Measurements from ENCODE around the gene PHACTR1. TPM values are rescaled to one million over a fixed set of nuclear protein-coding genes. Genes with fewer than 3 reads are reported as not detected.

The PHACTR1 gene
- total RNA-seq, 2 donors from 2014 or later: 0.14 to 1.6 TPM

DNA sequence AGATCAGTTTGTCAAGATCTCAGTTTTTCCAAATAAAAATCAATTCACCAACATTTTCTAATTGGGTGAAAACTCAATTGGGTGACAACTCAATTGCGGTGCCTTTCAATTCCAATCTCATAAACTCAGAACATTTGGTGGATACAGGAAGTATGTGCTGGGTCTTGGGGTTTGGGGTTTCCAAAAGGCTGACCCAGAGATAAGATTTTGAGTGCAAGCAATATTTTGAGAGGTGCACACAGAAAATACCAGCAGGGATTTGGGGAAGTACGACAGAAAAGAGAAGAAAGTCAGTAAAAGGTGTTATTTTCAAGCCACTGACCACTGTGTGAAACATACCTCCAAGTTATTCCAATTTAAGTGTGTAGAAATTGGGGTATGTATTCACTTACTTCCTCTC is 258.0 kb downstream of the PHACTR1 start:
- H3K9me3 Mint-ChIP-seq: no peaks in the 10 kb centered on the region
- no peaks in the 10 kb centered on the region for H3K36me3 Mint-ChIP-seq
- no peak overlapping the region for H3K4me3 Mint-ChIP-seq
- DNase-seq (ENCODE audit: low spot score) (no peak), ATAC-seq (no peak)
- no peak overlapping the region for H3K27ac Mint-ChIP-seq
- H3K4me1 Mint-ChIP-seq (ENCODE audit: low read depth in 2 of 2): no peaks in the 10 kb centered on the region
- H3K27me3 Mint-ChIP-seq: peaks cover 9 to 18% of the 10 kb centered on the region in 2 donors

DNA sequence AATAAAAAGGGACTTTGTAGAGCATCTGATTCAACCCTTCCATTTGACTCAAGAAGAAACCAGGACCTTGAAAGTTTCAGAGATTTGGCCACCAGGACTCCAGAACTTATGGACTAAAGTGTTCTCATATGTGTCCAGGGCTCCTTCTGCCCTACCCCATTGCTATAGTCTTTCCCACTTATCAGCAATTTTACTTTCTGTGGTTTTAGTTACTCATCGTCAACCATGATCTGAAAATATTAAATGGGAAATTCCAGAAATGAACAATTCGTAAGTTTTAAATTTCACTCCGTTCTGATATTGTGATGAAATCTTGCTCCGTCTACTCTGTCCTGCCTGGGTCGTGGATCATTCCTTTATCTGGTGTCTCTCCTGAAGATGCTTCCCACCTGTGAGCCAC is 259.8 kb downstream of the PHACTR1 start:
- Mint-ChIP-seq H3K9me3 (no peaks in the 10 kb centered on the region), H3K4me1 (ENCODE audit: low read depth in 2 of 2) (no peaks in the 10 kb centered on the region), H3K4me3 (no peak overlapping the region), H3K27me3 (peaks cover 9 to 13% of the 10 kb centered on the region in 2 donors), H3K27ac (no peak overlapping the region), H3K36me3 (no peaks in the 10 kb centered on the region)
- ATAC-seq (no peak), DNase-seq (ENCODE audit: low spot score) (no peak)

DNA sequence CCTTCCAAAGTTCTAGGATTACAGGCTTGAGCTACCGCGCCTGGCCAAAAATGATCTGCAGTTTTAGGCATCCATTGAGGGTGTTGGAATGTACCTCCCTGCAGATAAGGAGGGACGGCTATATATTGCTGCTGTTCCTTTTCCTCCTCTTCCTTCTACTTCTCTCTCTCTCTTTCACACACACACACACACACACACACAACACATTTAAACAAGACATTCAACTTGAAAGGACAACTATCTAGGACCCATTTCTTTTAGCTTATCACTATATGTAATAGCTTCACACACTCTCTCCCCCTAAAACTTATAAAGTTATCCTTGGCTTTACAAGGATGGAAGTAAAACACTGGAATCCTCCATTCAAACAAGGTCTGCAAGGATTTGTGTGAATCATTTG is 260.6 kb downstream of the PHACTR1 start:
- no peaks in the 10 kb centered on the region for H3K9me3 Mint-ChIP-seq
- H3K27me3 Mint-ChIP-seq: peaks cover 9 to 13% of the 10 kb centered on the region in 2 donors
- DNase-seq (ENCODE audit: low spot score): no peak
- no peak for ATAC-seq
- H3K36me3 Mint-ChIP-seq: no peaks in the 10 kb centered on the region
- no peak overlapping the region for H3K27ac Mint-ChIP-seq
- no peak overlapping the region for H3K4me3 Mint-ChIP-seq
- H3K4me1 Mint-ChIP-seq (ENCODE audit: low read depth in 2 of 2): no peaks in the 10 kb centered on the region

DNA sequence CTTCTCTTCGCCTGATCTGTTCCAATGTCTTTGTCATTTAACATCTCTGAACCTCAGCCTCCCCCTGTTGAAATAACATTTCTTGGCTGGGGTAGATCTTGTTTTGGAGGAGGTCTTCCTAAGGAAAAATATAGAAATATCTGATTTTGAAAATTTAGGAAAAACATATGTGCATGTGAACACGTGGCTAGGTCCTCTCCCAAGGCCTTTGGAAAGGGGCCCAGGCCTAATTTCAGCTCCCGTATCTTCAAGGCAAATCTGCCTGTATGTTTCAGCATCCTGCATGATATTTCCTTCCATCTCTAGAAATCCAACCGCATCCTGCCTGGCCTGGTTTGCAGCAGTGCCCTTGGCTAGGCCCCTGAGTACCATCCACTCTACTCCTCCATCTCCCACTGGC is 261.2 kb downstream of the PHACTR1 start:
- Mint-ChIP-seq H3K27ac (no peak overlapping the region), H3K9me3 (no peaks in the 10 kb centered on the region), H3K4me3 (no peak overlapping the region), H3K36me3 (no peaks in the 10 kb centered on the region), H3K4me1 (ENCODE audit: low read depth in 2 of 2) (no peaks in the 10 kb centered on the region), H3K27me3 (peaks cover 10% of the 10 kb centered on the region in 2 donors)
- ATAC-seq: no peak
- no peak for DNase-seq (ENCODE audit: low spot score)

DNA sequence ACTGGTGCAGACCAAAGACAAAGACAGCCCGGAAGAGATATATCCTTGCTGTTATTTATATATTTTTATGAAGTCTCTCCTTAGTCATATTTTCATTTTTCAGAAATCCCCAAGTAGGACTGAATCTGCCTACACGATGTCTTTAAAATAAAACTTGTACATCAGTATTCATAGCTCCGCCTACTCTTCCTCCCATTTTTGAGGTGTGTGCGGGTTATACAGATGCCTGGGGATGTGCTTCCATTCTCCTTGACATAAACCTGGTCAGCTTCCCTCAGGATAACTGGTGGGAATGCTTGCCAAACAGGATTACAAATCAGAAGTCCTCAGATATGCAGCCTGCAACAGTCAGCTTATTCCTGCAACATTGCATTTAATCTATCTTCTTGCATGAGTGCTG is 264.2 kb downstream of the PHACTR1 start:
- peaks cover 3 to 6% of the 10 kb centered on the region in 2 donors for H3K27me3 Mint-ChIP-seq
- H3K27ac Mint-ChIP-seq: no peak overlapping the region
- ATAC-seq: no peak
- H3K9me3 Mint-ChIP-seq: no peaks in the 10 kb centered on the region
- no peaks in the 10 kb centered on the region for H3K4me1 Mint-ChIP-seq (ENCODE audit: low read depth in 2 of 2)
- H3K4me3 Mint-ChIP-seq: no peak overlapping the region
- no peak for DNase-seq (ENCODE audit: low spot score)
- no peaks in the 10 kb centered on the region for H3K36me3 Mint-ChIP-seq

DNA sequence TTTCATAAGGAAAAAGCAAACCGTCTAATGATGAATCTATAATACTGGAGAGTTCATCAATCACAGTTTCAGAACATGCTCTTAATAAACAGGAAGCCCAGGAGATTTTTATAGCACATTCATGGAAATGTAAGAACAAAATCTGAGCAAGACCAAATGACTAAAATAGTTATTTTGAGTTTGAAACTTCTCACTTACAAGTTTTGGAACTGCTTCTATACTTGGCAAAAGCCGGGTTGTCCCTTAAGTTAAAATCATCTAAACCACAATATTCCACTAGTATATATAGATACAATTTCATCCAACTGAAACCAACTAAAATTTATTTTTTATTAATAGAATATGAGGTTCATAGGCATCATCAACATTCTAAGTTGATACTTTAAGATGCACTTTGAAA is 268.2 kb downstream of the PHACTR1 start:
- ATAC-seq (no peak), DNase-seq (ENCODE audit: low spot score) (no peak)
- no peaks in the 10 kb centered on the region for H3K4me1 Mint-ChIP-seq (ENCODE audit: low read depth in 2 of 2)
- no peak overlapping the region for H3K4me3 Mint-ChIP-seq
- no peaks in the 10 kb centered on the region for H3K9me3 Mint-ChIP-seq
- H3K36me3 Mint-ChIP-seq: no peaks in the 10 kb centered on the region
- H3K27ac Mint-ChIP-seq: no peak overlapping the region
- peaks cover 7 to 14% of the 10 kb centered on the region in 2 donors for H3K27me3 Mint-ChIP-seq

DNA sequence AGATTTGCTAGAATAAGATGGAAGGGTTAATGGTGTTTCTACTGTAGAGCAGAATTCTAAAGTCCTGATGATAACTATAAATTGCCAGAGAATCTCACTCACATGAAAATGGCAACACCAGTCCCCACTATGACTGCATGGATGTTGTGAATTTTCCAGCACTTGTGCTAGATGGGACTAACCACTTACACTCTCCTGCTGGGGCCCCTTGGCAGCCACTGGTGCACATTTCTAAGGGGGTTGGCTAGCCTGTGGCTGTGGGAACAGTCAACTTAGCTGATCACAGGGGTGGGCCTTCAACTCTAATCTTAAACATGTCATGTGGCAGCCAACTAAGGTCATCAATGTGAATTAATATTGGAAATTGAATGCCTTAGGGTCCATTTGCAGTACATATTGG is 271.2 kb downstream of the PHACTR1 start:
- H3K27ac Mint-ChIP-seq: no peak overlapping the region
- no peak for DNase-seq (ENCODE audit: low spot score)

DNA sequence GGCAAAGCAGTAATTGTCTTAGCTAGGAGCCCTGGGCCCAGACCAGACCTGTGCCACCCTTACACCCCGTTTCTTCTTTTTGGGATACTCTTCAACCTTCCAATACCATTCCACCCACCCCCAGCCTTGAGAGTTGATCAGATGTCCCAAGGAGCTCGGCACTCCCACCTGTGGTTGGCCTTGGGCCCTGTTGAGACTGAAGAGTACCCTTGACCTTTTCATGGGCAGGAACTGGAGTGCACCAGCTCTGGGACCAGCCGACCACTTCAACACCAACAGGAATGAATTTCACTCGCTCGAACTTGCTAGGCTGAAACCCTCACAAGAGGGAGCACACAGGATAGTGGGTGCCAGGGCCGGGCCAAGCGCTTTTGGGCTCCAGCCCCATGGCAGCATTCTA is 273.6 kb downstream of the PHACTR1 start:
- Mint-ChIP-seq H3K4me3 (no peak overlapping the region), H3K36me3 (no peaks in the 10 kb centered on the region), H3K27ac (no peak overlapping the region), H3K4me1 (ENCODE audit: low read depth in 2 of 2) (no peaks in the 10 kb centered on the region), H3K27me3 (peaks cover 14 to 34% of the 10 kb centered on the region in 2 donors), H3K9me3 (no peaks in the 10 kb centered on the region)
- DNase-seq (ENCODE audit: low spot score) (no peak), ATAC-seq (no peak)

More for the DNA sequence above, 271.2 kb downstream of the PHACTR1 start:
- Mint-ChIP-seq H3K4me3 (no peak overlapping the region), H3K9me3 (no peaks in the 10 kb centered on the region), H3K27me3 (peaks cover 7 to 16% of the 10 kb centered on the region in 2 donors), H3K36me3 (no peaks in the 10 kb centered on the region), H3K4me1 (ENCODE audit: low read depth in 2 of 2) (no peaks in the 10 kb centered on the region)
- no peak for ATAC-seq

DNA sequence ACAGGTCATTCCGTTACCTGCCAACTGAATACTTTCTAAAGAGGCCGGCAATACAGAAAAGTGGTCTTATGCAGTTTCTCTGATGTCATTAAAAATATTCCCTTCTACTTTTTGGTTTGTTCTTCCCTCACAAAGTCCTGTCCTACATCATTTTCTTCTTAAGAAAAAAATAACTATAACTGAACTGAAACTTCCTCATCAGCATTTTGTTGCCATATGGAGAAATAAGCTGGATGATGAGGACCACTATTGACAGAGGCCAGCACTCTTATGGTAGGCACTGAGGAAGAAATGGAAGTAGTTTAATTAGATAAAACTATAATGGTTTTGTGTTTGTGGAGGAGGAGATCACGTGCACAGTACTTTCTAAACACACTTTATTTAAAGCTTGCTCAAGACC is 274.9 kb downstream of the PHACTR1 start:
- H3K4me1 Mint-ChIP-seq (ENCODE audit: low read depth in 2 of 2): no peaks in the 10 kb centered on the region
- no peaks in the 10 kb centered on the region for H3K36me3 Mint-ChIP-seq
- H3K4me3 Mint-ChIP-seq: no peak overlapping the region
- H3K27me3 Mint-ChIP-seq: peaks cover 14 to 36% of the 10 kb centered on the region in 2 donors
- H3K27ac Mint-ChIP-seq: no peak overlapping the region
- DNase-seq (ENCODE audit: low spot score): no peak
- ATAC-seq: no peak
- H3K9me3 Mint-ChIP-seq: no peaks in the 10 kb centered on the region

DNA sequence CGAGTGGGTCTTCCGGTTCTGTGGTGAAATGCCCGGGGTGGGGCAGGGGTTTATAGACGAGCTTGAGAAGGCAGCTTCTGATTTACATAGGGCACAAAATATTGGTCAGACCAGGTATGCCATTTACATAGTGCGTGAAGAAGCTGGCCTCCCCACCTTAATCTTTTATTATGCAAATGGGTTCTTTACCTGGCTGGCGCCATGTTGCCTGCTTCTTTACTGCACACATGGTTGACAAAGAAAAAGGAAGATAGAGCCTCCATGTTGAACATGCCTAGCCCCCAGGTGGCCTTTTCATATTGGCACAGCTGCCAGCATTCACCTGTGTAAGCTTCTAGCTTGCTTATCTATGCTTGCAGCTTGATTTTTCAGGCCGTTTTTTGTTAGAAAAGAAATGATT is 276.2 kb downstream of the PHACTR1 start:
- Mint-ChIP-seq H3K4me3 (no peak overlapping the region), H3K27me3 (peaks cover 11 to 27% of the 10 kb centered on the region in 2 donors), H3K36me3 (no peaks in the 10 kb centered on the region), H3K9me3 (no peaks in the 10 kb centered on the region), H3K4me1 (ENCODE audit: low read depth in 2 of 2) (no peaks in the 10 kb centered on the region), H3K27ac (no peak overlapping the region)
- ATAC-seq (no peak), DNase-seq (ENCODE audit: low spot score) (no peak)

DNA sequence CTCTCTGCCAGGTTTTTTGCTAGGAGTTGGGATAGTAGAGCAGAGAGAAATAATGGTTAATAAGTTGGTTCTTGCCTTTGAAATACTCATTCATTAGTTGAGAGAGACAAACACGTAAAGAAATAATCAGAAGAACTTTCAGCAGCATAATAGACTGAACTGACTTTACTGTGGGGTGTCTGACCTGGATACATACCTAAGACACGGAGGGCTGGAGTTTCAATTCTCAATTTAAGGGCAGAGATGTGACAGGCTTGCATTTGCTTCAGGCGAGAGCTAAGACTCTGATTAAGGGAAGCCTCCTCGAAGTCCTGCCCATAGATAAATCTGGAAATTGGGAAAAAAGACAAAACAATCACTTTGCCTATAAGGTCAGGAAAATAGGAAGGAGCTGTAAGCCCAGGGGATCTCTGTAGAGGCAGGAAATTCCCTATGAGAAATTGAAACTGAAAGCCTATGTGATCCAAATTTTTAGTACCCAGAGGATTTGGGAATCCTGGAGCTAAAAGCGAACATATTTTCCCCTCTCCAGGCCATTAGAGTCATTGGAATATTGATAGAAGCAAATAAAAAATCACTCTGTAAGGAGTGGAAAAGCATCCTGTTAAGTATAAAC is 276.8 kb downstream of the PHACTR1 start:
- DNase-seq (ENCODE audit: low spot score) (no peak), ATAC-seq (no peak)
- Mint-ChIP-seq H3K27ac (no peak overlapping the region), H3K4me1 (ENCODE audit: low read depth in 2 of 2) (no peaks in the 10 kb centered on the region), H3K4me3 (no peak overlapping the region), H3K27me3 (peaks cover 11 to 27% of the 10 kb centered on the region in 2 donors), H3K9me3 (no peaks in the 10 kb centered on the region), H3K36me3 (no peaks in the 10 kb centered on the region)

DNA sequence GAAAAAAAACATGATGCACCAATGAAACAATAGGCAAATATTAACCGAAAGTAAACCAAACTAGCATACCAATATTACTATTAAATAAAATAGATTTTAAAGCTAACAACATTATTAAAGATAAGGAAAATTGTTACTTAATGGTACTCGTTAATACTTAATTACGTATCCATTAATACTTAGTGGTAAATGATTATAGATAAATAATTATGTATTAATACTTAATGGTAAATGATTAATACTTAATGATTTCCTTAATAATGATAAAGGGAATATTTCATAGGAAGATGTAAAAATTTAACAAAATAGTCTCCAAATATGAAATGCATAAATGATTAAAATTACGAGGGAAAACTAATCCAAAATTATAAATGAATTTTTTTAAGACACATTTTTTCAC is 278.9 kb downstream of the PHACTR1 start:
- Mint-ChIP-seq H3K9me3 (no peaks in the 10 kb centered on the region), H3K27ac (no peak overlapping the region), H3K4me1 (ENCODE audit: low read depth in 2 of 2) (no peaks in the 10 kb centered on the region), H3K4me3 (no peak overlapping the region), H3K27me3 (peaks cover 14 to 27% of the 10 kb centered on the region in 2 donors), H3K36me3 (no peaks in the 10 kb centered on the region)
- DNase-seq (ENCODE audit: low spot score): no peak
- ATAC-seq: no peak

DNA sequence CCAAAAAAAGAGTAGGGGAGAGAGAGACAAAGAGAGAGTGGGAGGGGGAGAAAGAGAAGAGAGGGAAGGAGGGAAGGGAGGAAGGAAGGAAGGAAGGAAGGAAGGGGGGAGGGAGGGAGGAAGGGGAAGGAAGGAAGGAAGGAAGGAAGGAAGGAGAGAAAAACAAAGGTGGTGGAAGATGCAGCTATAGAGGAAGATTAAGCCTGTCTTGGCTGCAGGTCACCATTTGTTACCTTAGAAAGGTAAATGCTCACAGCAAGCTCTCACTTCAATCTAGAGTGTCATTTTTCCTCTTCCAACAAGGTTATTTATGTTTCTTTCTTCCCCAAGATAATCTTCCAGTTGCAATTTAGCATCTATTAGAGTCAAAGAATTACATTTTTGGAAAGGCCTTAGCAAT is 284.0 kb downstream of the PHACTR1 start:
- ATAC-seq (no peak), DNase-seq (ENCODE audit: low spot score) (no peak)
- H3K27ac Mint-ChIP-seq: no peak overlapping the region
- H3K36me3 Mint-ChIP-seq: no peaks in the 10 kb centered on the region
- H3K4me3 Mint-ChIP-seq: no peak overlapping the region
- no peaks in the 10 kb centered on the region for H3K4me1 Mint-ChIP-seq (ENCODE audit: low read depth in 2 of 2)
- H3K9me3 Mint-ChIP-seq: no peaks in the 10 kb centered on the region
- peaks cover 8 to 12% of the 10 kb centered on the region in 2 donors for H3K27me3 Mint-ChIP-seq

DNA sequence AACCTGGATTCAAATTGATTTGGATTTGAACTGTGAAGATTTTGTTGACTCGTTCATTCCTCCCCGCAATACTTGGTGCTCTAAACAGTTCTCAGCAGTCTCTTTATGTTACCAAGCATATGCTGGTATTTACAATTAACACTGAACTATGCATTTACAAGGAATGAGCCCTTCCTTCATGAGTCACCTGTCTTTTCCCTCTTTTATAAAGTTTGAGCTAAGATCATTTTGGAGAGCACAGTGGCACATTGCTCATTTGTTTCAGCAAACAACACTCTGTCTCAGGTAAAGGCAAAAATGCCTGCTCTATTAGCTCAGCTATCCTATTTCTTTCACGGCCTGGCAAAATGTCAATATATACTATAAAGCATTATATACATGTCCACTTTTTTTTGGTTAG is 285.4 kb downstream of the PHACTR1 start:
- DNase-seq (ENCODE audit: low spot score) (no peak), ATAC-seq (no peak)
- Mint-ChIP-seq H3K27me3 (peaks cover 13 to 18% of the 10 kb centered on the region in 2 donors), H3K9me3 (no peaks in the 10 kb centered on the region), H3K27ac (no peak overlapping the region), H3K4me1 (ENCODE audit: low read depth in 2 of 2) (no peaks in the 10 kb centered on the region), H3K36me3 (no peaks in the 10 kb centered on the region), H3K4me3 (no peak overlapping the region)

DNA sequence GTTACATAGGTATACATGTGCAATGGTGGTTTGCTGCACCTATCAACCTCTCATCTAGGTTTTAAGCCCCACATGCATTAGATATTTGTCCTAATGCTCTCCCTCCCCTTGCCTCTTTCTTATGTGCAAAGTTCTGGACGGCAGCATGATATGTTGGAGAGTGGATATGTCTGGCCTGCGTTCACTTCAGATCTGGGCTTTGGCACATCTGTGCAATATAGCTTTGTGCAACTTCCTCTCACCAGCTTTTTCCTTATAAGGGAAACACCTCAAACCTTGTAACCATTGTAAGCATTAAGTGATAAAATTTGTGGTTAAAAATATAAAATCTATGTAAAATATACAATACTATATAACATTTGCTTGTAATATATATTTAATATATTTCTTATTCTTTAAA is 288.0 kb downstream of the PHACTR1 start:
- ATAC-seq (no peak), DNase-seq (ENCODE audit: low spot score) (no peak)
- no peaks in the 10 kb centered on the region for H3K4me1 Mint-ChIP-seq (ENCODE audit: low read depth in 2 of 2)
- H3K4me3 Mint-ChIP-seq: no peak overlapping the region
- no peak overlapping the region for H3K27ac Mint-ChIP-seq
- no peaks in the 10 kb centered on the region for H3K9me3 Mint-ChIP-seq
- H3K36me3 Mint-ChIP-seq: no peaks in the 10 kb centered on the region
- peaks cover 20 to 37% of the 10 kb centered on the region in 2 donors for H3K27me3 Mint-ChIP-seq

All from natural killer cell treated with Interleukin-12 subunit alpha and Interleukin-12 subunit beta and Interleukin-15 and Interleukin-18, amount 100 ng/mL, for 72 hours (primary cell).